H1 (cell line): Measurements from ENCODE around the gene SLC66A1.

Experiments used
- ATF2 ChIP-seq: IDR thresholded peaks from 2 replicates; pipeline ENCODE4 v1.6.1; 2012; ENCODE audit warnings: low read length, inconsistent platforms
- CHD2 ChIP-seq: IDR thresholded peaks from 2 replicates; pipeline ENCODE4 v1.6.1; 2012; ENCODE audit warnings: low read length, improper control_type of control experiment
- CTCF ChIP-seq, 3 experiments: IDR thresholded peaks; 1 replicate in 2 of 3; 2 replicates in 1 of 3; pipeline versions ENCODE4 v1.5.1 to v1.6.1; 2011; ENCODE audit warnings: low read length in 3 of 3, mild to moderate bottlenecking in 3 of 3, inconsistent platforms in 2 of 3, low read depth in 1 of 3, moderate library complexity in 1 of 3; ENCODE audit not compliant: insufficient read depth in 1 of 3; ENCODE audit errors: control extremely low read depth in 1 of 3
- JUN ChIP-seq: IDR thresholded peaks from 2 replicates; pipeline ENCODE4 v1.6.1; 2011; ENCODE audit warnings: low read depth, mild to moderate bottlenecking, improper control_type of control experiment, low read length
- MAX ChIP-seq: IDR thresholded peaks from 2 replicates; pipeline ENCODE4 v1.6.1; 2012; ENCODE audit warnings: inconsistent platforms
- NRF1 ChIP-seq: IDR thresholded peaks from 2 replicates; pipeline ENCODE4 v1.6.1; 2011; ENCODE audit warnings: mild to moderate bottlenecking, low read depth, low read length, improper control_type of control experiment
- POLR2A ChIP-seq, 2 experiments: IDR thresholded peaks; 1 replicate in 1 of 2; 2 replicates in 1 of 2; pipeline ENCODE4 v1.6.1; 2011; ENCODE audit warnings: low read depth in 2 of 2, low read length in 2 of 2, mild to moderate bottlenecking in 2 of 2; ENCODE audit errors: control extremely low read depth in 1 of 2
- TEAD4 ChIP-seq: IDR thresholded peaks from 2 replicates; pipeline ENCODE4 v1.6.1; 2012; ENCODE audit warnings: low read depth, low read length, inconsistent platforms, mixed read lengths

GRCh38 chr1:19352839-19353238 is 40.7 kb downstream of the SLC66A1 start:
- TF ChIP-seq CTCF (IDR thresholded peaks at IDR 0.05; ENCODE audit: control extremely low read depth in 1 of 3, insufficient read depth in 1 of 3, low read depth in 1 of 3, low read length in 3 of 3) = no peak
- no peak for TF ChIP-seq NRF1
- no peak for TF ChIP-seq POLR2A (IDR thresholded peaks at IDR 0.05; ENCODE audit: control extremely low read depth in 1 of 2, low read depth in 2 of 2, low read length in 2 of 2)
- TF ChIP-seq TEAD4 = no peak
- TF ChIP-seq JUN = no peak
- TF ChIP-seq ATF2 = no peak
- TF ChIP-seq MAX = no peak
- no peak for TF ChIP-seq CHD2
